Fibroblast of the aortic adventitia (primary cell): Measurements from ENCODE around the gene OR51T1. TPM values are rescaled to one million over a fixed set of nuclear protein-coding genes. Genes with fewer than 3 reads are reported as not detected.

Experiments used
- DNase-seq: peaks from one replicate; pipeline ENCODE4 v3.0.0-alpha.2; 2010; ENCODE audit warnings: low read depth
- H3K4me3 ChIP-seq: 2 replicates; pipeline ENCODE4 v1.5.1; 2011; ENCODE audit warnings: low read depth, mild to moderate bottlenecking, control low read depth, low read length, moderate library complexity
- total RNA-seq: library from RNA; depleted of rRNA; stranded (reverse); fragments of >200 nt; gene quantifications from 2 replicates; pipeline ENCODE4 v1.2.3, GENCODE V29; 2012; ENCODE audit warnings: low replicate concordance
- TF ChIP-seq, protein P1 (sequence below): IDR thresholded peaks from 2 replicates; pipeline ENCODE4 v1.5.1; 2011; ENCODE audit warnings: mild to moderate bottlenecking, low read length, control low read depth, inconsistent platforms; ENCODE audit not compliant: insufficient read depth

OR51T1 gene
- total RNA-seq, 1 donor = not detected

DNA sequence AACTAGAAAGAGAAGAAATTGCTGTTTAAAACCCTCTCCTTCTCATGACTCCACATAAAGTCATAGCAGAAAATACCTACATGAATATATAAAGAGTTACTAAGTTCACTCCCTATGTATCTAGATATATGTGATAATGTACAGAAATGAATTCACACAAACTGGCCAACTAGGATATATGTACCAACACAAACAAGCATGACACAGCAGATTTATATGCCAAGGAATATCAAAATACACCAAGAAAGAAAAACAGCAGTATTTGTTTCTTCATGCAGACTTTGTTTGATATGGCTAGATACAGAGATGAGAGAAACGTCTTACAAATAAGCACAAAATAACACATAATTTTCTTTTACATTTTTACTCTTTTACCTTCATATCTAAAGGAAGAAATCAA is 40.6 kb downstream of the OR51T1 start:
- TF ChIP-seq, protein P1, sequence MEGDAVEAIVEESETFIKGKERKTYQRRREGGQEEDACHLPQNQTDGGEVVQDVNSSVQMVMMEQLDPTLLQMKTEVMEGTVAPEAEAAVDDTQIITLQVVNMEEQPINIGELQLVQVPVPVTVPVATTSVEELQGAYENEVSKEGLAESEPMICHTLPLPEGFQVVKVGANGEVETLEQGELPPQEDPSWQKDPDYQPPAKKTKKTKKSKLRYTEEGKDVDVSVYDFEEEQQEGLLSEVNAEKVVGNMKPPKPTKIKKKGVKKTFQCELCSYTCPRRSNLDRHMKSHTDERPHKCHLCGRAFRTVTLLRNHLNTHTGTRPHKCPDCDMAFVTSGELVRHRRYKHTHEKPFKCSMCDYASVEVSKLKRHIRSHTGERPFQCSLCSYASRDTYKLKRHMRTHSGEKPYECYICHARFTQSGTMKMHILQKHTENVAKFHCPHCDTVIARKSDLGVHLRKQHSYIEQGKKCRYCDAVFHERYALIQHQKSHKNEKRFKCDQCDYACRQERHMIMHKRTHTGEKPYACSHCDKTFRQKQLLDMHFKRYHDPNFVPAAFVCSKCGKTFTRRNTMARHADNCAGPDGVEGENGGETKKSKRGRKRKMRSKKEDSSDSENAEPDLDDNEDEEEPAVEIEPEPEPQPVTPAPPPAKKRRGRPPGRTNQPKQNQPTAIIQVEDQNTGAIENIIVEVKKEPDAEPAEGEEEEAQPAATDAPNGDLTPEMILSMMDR = no peak
- DNase-seq = no peak
- no peak overlapping the region for H3K4me3 ChIP-seq

DNA sequence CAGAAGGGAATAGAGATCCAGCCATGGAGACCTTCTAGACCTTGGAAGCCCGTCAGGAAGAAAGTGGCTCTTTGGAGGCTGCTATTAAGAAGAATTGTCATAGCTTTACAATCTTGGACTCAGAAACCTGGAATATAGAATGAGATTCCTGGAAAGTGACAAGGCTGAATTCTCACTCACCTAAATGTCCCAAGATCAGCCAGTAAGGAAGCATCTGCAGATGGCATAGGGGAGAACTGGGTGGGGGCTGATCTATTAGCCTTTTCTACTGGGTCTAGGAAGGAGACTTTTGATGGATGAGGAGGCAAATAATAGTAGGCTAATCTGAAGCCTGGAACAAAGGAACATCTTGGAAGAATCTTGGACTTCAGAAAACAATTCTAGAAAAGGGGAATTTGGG is 42.5 kb downstream of the OR51T1 start, which contains the start of gene OR51G1:
Gene OR51G1 (minus strand): TSS at position 101 of the 400 bp plus-strand sequence. CDS start 0 bp downstream, at position 101.
- H3K4me3 ChIP-seq = no peak within 1 kb of the TSS
- DNase-seq = no peak
- TF ChIP-seq, protein P1 = no peak

DNA sequence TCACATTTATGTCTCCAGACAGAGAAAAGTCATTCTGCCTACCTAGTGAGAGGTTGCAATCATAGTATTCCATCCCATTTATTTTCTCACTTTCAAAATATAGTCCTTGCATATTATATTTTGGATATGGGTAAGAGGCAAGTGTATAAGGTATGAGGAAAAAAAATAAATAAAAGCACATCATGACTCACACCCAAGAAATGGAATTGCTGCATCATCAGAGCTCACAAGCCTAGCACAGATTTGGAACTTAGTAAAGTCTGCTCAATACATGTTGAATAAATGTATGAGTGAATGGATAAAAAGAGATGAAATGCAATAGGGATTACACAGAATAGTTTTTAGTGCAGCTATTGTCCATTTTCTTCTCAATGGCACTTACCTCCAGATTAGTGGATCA is 44.9 kb downstream of the OR51T1 start:
- no peak for DNase-seq
- H3K4me3 ChIP-seq = no peak overlapping the region
- TF ChIP-seq, protein P1 = no peak

Other genes with a start within 250 kb of the OR51T1 start
- not detected in 2 replicates for gene OR51D1, start 244.4 kb upstream of the OR51T1 start, total RNA-seq
- gene OR51E1, start 237.9 kb upstream of the OR51T1 start, total RNA-seq = not detected in 2 replicates
- gene OR51E2, start 184.0 kb upstream of the OR51T1 start, total RNA-seq = not detected in 2 replicates
- not detected in 2 replicates for gene MMP26, start 177.1 kb upstream of the OR51T1 start, total RNA-seq
- gene OR51F1, start 112.0 kb upstream of the OR51T1 start, total RNA-seq = not detected in 2 replicates
- not detected in 2 replicates for gene OR52R1, start 77.5 kb upstream of the OR51T1 start, total RNA-seq
- not detected in 2 replicates for gene OR51F2, start 60.6 kb upstream of the OR51T1 start, total RNA-seq
- not detected in 2 replicates for gene OR51S1, start 32.7 kb upstream of the OR51T1 start, total RNA-seq
- gene OR51A7, start 21.9 kb downstream of the OR51T1 start, total RNA-seq = not detected in 2 replicates
- not detected in 2 replicates for gene OR51G2, start 37.5 kb downstream of the OR51T1 start, total RNA-seq
- gene OR51G1, start 42.4 kb downstream of the OR51T1 start, total RNA-seq = not detected in 2 replicates
- gene OR51A4, start 65.7 kb downstream of the OR51T1 start, total RNA-seq = not detected in 2 replicates
- gene OR51A2, start 73.8 kb downstream of the OR51T1 start, total RNA-seq = not detected in 2 replicates
- 0.33 TPM in 1 of 2 replicates, not detected in the other for gene OR51L1, start 113.0 kb downstream of the OR51T1 start, total RNA-seq
- gene OR52J3, start 164.6 kb downstream of the OR51T1 start, total RNA-seq = not detected in 2 replicates
- not detected in 2 replicates for gene OR52E2, start 177.7 kb downstream of the OR51T1 start, total RNA-seq
- gene OR52E1, start 187.7 kb downstream of the OR51T1 start, total RNA-seq = not detected in 2 replicates